Central memory CD8-positive, alpha-beta T cell (primary cell): Measurements from ENCODE around the gene ME3.

Experiments used
- ATAC-seq: fragments of 150-1000 bp; cut with Tn5 transposase; replicated peaks from 2 replicates; pipeline ENCODE4 v1.10.0; 2022; ENCODE audit warnings: mild to moderate bottlenecking, moderate FRiP score, moderate number of reproducible peaks; ENCODE audit not compliant: poor library complexity, severe bottlenecking; ENCODE audit errors: extremely low read depth
- DNase-seq, 2 donors: peaks; one replicate each; pipeline ENCODE4 v3.0.0; 2021; ENCODE audit warnings: low spot score in 2 of 2
- H3K27ac Mint-ChIP-seq: one replicate; pipeline ENCODE4 v1.8.0; 2022; ENCODE audit warnings: low read depth, mild to moderate bottlenecking, moderate library complexity, mixed read lengths
- H3K27me3 Mint-ChIP-seq: one replicate; pipeline ENCODE4 v1.8.0; 2022; ENCODE audit warnings: mixed read lengths
- H3K36me3 Mint-ChIP-seq: one replicate; pipeline ENCODE4 v1.8.0; 2022; ENCODE audit warnings: mild to moderate bottlenecking, moderate library complexity, mixed read lengths; ENCODE audit not compliant: insufficient read depth
- H3K4me1 Mint-ChIP-seq: one replicate; pipeline ENCODE4 v1.8.0; 2022; ENCODE audit warnings: mixed read lengths
- H3K4me3 Mint-ChIP-seq: one replicate; pipeline ENCODE4 v1.8.0; 2022; ENCODE audit warnings: mild to moderate bottlenecking, moderate library complexity, mixed read lengths
- H3K9me3 Mint-ChIP-seq: one replicate; pipeline ENCODE4 v1.8.0; 2022; ENCODE audit warnings: mixed read lengths

ME3 gene

DNA sequence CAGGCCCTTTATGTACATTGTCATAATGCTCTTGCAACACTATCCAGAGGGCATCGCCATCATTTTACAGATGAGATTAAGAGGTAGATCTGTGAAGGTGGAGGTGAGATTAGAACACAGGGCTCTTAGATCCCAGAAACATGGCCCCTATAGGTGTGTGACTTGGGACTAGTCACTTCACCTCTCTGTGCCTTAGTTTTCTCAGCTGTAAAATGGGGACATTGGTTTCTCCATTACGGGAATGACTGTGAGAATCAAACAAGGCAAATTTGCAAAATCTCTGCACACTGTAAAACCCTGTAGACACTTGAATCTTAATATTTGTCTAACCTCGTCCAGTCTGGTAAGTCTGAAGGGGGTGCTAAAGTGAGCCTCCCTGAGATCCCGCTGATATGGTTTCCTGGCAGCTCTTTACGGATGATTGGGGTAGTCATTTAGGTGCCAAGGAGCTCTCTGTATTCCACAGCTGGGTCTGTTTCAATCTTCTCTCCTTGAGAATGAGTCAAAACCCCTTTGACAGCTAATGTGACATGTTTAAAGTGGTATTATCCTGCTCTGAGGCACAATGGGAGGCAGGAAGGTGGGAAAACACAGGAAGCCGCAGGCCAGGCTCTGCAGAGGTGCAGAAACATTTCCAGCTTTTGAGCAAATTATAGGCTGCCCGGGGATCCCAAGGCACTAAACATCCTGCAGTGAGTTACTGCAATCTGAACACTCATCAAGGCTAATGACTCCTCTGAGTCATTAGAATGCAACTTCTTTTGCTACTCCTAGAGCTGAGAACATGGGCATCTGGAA lies 156.9 kb downstream of the ME3 start:
- no peaks in the 10 kb centered on the region for H3K9me3 Mint-ChIP-seq
- ATAC-seq (no peak), DNase-seq (no peak)
- H3K4me3 Mint-ChIP-seq: no peak overlapping the region
- H3K4me1 Mint-ChIP-seq: peaks cover 7% of the 10 kb centered on the region
- H3K36me3 Mint-ChIP-seq: no peaks in the 10 kb centered on the region
- no peak overlapping the region for H3K27ac Mint-ChIP-seq
- no peaks in the 10 kb centered on the region for H3K27me3 Mint-ChIP-seq

DNA sequence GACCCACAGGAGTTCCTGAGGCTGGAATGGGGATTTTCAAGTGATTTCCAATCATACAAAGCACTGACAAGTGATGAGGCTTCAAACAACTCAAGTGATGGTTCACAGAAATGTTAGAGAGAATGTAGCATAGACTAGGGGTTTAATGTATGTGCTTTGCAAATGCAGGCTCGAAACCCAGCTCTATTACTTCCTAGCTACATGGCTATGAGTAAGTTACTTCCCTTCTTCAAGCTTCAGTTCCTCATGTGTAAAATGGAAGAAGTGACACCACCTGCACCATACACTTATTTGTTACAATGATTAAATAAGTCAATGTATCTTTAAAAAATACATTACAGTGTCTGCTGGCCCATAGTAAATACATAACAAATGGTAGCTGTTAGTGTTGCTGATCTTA lies 158.0 kb downstream of the ME3 start:
- H3K36me3 Mint-ChIP-seq: no peaks in the 10 kb centered on the region
- DNase-seq (no peak), ATAC-seq (no peak)
- no peak overlapping the region for H3K4me3 Mint-ChIP-seq
- H3K27ac Mint-ChIP-seq: no peak overlapping the region
- H3K9me3 Mint-ChIP-seq: no peaks in the 10 kb centered on the region
- no peaks in the 10 kb centered on the region for H3K27me3 Mint-ChIP-seq
- H3K4me1 Mint-ChIP-seq: peaks cover 7% of the 10 kb centered on the region

DNA sequence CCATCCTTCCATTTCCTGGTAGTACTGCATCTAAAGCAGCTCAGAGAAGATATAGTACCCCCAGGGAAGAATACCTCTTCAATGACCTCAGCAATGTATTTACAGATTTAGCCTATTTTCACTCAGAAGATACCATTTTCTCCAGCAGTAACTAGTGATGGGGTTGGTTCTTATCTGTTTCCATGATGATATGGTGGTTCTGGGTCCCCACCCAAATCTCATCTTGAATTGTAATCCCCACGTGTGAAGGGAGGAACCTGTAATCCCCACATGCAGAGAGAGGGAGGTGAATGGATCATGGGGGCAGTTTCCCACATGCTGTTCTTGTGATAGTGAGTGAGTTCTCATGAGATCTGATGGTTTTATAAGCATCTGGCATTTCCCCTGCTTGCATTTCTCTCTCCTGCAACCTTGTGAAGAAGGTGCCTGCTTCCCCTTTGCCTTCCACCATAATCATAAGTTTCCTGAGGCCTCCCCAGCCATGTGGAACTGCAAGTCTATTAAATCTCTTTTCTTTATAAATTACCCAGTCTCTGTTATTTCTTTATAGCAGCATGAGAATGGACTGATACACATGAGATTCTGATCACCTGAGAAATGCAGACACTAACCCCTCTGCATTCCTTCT lies 158.6 kb downstream of the ME3 start:
- Mint-ChIP-seq H3K9me3 (no peaks in the 10 kb centered on the region), H3K4me3 (no peak overlapping the region), H3K4me1 (peaks cover 7% of the 10 kb centered on the region), H3K27ac (no peak overlapping the region), H3K36me3 (no peaks in the 10 kb centered on the region), H3K27me3 (no peaks in the 10 kb centered on the region)
- ATAC-seq (peak; percentile 14), DNase-seq (no peak)

DNA sequence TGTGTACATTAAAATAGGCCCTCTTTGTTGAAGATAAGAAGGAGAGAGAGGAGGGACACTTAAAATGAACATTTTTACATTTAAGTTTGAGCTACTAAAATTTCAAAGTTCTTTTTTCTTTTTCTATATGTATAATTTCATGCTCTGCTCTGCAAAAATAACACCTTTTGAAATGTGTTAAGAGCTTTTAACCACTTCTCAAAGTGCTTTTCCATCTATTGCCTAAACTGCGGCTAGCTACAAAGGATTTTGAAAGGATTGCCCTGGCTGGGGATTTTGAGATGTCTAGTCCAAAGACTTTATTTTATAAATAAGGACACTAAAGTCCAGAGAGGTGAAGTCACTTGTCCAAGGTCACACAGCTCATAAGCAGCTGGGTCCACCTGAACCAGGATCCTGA lies 159.3 kb downstream of the ME3 start:
- Mint-ChIP-seq H3K9me3 (no peaks in the 10 kb centered on the region), H3K36me3 (no peaks in the 10 kb centered on the region), H3K4me1 (peaks cover 7% of the 10 kb centered on the region), H3K4me3 (no peak overlapping the region), H3K27ac (no peak overlapping the region), H3K27me3 (no peaks in the 10 kb centered on the region)
- DNase-seq: no peak
- no peak for ATAC-seq

DNA sequence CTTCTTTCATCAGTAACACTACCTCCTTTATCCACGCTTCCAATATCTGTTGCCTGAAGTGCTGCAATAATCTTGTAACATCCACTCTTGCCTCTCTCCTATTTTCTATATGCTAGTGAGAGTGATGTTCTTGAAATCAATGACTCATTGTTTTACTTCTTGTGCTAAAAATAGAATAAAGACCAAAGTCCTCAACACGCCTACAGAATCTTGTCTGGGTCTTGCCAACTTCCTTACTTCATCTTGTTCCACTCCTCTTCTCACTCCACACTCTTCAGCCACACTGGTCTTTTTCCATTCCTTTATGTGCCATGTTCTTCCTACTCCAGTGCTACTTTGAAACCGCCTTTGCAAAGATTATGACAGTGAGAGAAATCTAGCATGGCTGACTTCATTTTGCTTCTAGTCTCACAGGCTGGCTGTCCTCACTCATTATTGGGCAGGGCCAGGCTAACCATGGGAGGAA lies 161.3 kb downstream of the ME3 start:
- Mint-ChIP-seq H3K36me3 (no peaks in the 10 kb centered on the region), H3K27ac (no peak overlapping the region), H3K4me1 (peaks cover 7% of the 10 kb centered on the region), H3K9me3 (no peaks in the 10 kb centered on the region), H3K4me3 (no peak overlapping the region), H3K27me3 (no peaks in the 10 kb centered on the region)
- no peak for ATAC-seq
- no peak for DNase-seq

DNA sequence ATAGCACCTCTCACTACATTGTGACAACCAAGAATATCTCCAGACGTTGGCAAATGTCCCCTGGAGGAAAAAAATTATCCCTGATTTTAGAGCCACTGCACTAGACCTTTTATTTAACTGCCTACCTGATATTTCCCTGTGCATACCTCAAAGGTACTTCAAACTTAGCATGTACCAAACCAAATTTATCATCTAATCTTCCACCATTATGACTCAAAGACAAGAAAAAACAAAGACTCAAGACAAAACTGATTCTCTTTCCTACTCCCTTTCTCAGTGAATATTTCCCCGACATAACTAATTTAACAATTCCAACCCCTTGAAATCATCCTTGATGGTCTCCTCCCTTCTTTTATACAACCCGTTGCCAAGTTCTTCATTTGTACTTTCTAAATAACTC lies 161.7 kb downstream of the ME3 start:
- ATAC-seq (no peak), DNase-seq (no peak)
- peaks cover 7% of the 10 kb centered on the region for H3K4me1 Mint-ChIP-seq
- no peak overlapping the region for H3K4me3 Mint-ChIP-seq
- H3K9me3 Mint-ChIP-seq: no peaks in the 10 kb centered on the region
- no peaks in the 10 kb centered on the region for H3K27me3 Mint-ChIP-seq
- no peak overlapping the region for H3K27ac Mint-ChIP-seq
- H3K36me3 Mint-ChIP-seq: no peaks in the 10 kb centered on the region

DNA sequence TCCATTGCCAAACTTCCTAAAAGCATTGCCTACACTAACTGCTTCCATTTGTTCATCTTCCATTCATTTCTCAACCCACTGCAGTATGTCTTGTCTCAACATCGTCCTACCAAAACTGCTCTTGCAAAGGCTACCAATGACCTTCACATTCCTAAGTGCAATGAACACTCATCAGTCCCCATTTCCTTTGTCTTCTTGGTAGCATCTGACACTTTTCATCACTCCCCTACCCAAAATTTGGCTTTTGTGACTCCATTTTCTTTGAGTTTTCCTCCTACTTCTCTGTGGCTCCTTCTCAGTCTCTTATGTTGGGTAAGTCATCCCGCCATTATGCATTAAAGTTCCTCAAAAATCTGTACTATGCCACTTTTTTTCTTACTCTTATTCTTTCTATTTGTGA lies 162.3 kb downstream of the ME3 start:
- no peaks in the 10 kb centered on the region for H3K9me3 Mint-ChIP-seq
- peaks cover 7% of the 10 kb centered on the region for H3K4me1 Mint-ChIP-seq
- no peak overlapping the region for H3K27ac Mint-ChIP-seq
- ATAC-seq: no peak
- no peaks in the 10 kb centered on the region for H3K36me3 Mint-ChIP-seq
- DNase-seq: no peak
- H3K27me3 Mint-ChIP-seq: no peaks in the 10 kb centered on the region
- H3K4me3 Mint-ChIP-seq: no peak overlapping the region

DNA sequence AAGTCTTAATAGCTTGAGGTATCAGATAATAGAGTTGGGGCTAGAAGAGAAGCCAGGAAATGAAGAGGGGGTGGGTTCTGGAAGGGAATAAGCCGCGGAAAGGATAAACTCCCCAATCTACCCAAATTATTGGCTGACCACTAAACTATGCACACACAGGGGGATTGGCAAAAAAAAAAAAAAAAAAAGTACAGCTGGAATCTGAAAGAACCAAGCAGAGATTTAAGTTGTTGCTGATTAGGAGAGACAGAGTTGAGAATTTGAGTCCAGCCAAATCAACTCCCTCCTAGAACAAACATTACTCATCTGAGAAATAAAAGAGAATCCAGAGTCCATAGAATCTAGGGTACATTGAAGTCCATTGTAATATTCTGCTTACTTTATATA lies 162.8 kb downstream of the ME3 start:
- no peak for ATAC-seq
- DNase-seq: no peak
- H3K4me3 Mint-ChIP-seq: no peak overlapping the region
- no peaks in the 10 kb centered on the region for H3K9me3 Mint-ChIP-seq
- no peaks in the 10 kb centered on the region for H3K27me3 Mint-ChIP-seq
- no peak overlapping the region for H3K27ac Mint-ChIP-seq
- H3K36me3 Mint-ChIP-seq: no peaks in the 10 kb centered on the region
- peaks cover 7% of the 10 kb centered on the region for H3K4me1 Mint-ChIP-seq

DNA sequence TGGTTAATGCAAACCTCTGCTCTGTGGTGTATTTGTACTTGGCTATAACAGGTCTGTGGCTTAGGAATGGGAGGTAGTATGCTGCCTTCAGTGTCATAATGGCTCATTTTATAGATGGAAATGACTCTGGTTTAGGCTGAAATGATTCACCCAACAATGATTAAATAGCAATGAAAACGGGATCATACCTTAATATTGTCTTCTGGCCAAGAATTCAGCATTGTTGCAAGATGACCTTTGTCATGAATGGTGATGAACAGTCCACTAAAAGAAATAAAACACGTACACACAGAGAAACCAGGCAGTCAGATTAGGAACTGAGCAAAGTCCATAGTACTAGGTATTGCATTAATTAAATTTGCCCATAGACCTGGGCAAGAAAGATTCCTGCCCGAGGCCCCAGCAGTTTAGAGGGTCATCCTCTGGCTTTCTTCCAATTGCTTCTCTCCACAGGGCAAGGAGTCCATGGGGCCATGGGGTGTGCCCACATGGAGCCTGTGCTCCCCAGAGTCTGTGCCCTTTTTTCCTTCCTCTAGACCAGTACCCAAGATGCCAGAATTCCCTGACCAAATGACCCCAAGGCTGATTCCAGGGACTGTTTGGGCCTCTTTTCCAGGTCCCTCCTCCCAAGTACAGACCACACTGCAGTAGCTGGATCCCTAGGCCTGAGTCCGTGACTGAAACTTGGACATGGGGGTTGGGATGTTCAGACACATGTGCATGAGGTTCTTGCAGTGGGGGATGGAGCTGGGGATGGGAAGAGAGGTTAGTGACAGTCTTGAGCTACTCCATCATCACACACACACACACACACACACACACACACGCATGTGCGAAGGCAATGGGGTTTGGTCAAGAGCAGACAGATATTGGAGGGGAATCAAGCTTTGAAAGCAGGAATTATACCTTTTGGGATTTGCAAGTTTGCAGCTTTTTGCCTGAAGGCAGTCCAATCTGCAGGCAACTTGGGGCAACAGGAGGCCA lies 163.5 kb downstream of the ME3 start:
- Mint-ChIP-seq H3K27ac (no peak overlapping the region), H3K36me3 (no peaks in the 10 kb centered on the region), H3K4me1 (peaks cover 2% of the 10 kb centered on the region), H3K4me3 (no peak overlapping the region), H3K9me3 (no peaks in the 10 kb centered on the region), H3K27me3 (no peaks in the 10 kb centered on the region)
- ATAC-seq: no peak
- no peak for DNase-seq

DNA sequence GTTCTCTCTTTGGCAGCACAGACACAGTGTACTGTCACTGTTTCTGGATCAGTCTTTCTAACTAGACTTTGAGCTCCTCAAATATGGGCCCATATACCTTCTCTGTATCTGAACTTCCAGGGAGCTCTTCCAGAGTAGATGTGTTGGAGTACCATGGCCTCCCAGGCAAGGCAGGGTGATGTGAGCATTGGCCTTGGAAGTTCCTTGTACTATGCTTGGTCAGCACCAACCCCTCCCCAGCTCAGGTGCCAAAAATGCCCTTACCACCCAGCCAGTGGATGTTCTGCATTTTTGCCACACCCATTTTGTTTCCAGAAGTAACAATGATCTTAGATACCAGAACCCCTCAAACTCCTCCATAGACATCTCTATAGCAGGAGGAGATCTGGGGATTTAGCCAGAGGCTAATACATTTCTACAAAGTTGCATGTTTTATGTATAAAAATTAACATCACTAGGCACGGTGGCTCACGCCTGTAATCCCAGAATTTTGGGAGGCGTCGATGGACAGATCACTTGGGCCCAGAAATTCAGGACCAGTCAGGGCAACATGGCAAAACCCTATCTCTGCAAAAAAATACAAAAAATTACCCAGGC lies 165.1 kb downstream of the ME3 start:
- Mint-ChIP-seq H3K27me3 (no peaks in the 10 kb centered on the region), H3K36me3 (no peaks in the 10 kb centered on the region), H3K4me3 (no peak overlapping the region), H3K27ac (no peak overlapping the region), H3K9me3 (no peaks in the 10 kb centered on the region), H3K4me1 (no peaks in the 10 kb centered on the region)
- ATAC-seq (no peak), DNase-seq (no peak)

DNA sequence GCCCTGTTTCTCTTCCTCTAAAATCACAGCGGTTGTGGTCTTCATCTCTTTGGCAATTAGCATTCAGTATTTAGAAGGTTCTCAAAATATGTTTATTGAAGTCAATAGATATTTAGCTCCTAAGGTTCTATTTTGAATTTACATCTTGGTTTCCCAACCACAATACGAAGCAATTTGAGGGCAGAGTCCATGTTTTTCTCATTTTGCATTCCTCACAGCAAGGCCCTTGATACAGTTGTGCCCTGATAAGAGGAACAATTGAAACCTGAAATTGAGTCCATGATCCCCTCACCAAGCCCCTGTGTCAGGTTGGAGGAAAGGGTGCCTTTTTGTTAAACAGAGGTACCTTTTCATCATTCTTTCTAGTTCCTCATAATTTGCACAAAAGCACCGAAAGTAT lies 166.2 kb downstream of the ME3 start:
- H3K4me1 Mint-ChIP-seq: no peaks in the 10 kb centered on the region
- H3K4me3 Mint-ChIP-seq: no peak overlapping the region
- H3K9me3 Mint-ChIP-seq: no peaks in the 10 kb centered on the region
- no peak overlapping the region for H3K27ac Mint-ChIP-seq
- ATAC-seq: no peak
- H3K27me3 Mint-ChIP-seq: no peaks in the 10 kb centered on the region
- no peaks in the 10 kb centered on the region for H3K36me3 Mint-ChIP-seq
- DNase-seq: no peak

DNA sequence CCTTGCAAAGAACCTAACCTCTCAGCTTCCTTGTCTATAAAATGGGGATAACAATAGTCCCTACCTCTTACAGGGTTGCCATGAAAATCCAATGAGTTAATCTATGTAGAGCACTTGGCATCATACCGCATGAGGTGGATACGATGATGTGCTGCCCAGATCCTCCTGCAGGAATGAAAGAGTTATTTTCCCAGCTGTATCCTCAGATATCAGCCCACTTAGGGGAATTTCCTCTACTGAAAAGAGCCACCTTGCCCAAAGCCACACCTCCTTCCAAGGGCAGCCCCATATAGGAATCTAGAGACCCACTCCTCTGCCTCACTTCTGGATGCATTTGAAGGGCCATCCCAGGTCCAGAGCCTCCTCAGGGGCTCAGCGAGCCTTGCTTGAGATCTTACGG lies 169.3 kb downstream of the ME3 start:
- Mint-ChIP-seq H3K36me3 (no peaks in the 10 kb centered on the region), H3K4me1 (no peaks in the 10 kb centered on the region), H3K4me3 (no peak overlapping the region), H3K9me3 (no peaks in the 10 kb centered on the region), H3K27me3 (no peaks in the 10 kb centered on the region), H3K27ac (no peak overlapping the region)
- no peak for DNase-seq
- no peak for ATAC-seq
